ENCODE data around the gene LACTB.

The LACTB gene

GRCh38 chr15:63190769-63191649 lies 69.3 kb downstream of the LACTB start (continued):
- no peak for TF ChIP-seq POU6F1 (CRISPR knock-in tag; IDR thresholded peaks at IDR 0.05; ENCODE audit: borderline replicate concordance, low read depth)

Data from SK-N-SH treated with all-trans-retinoic acid at 6 μM for 48 hours (cell line).